Erythroblast (primary cell): ENCODE measurements around the gene SPARCL1.
"Not testable (repeated sequence)": the region's sequence is repeated elsewhere in the genome, so short reads cannot be mapped to it uniquely, and the experiment has no call there.

Source experiments
- GATA1 ChIP-seq: IDR thresholded peaks from 2 replicates; pipeline ENCODE4 v1.6.1; 2011; ENCODE audit warnings: low read depth, mild to moderate bottlenecking, control low read depth, low read length, moderate library complexity
- POLR2A ChIP-seq: IDR thresholded peaks from 2 replicates; pipeline ENCODE4 v1.6.1; 2011; ENCODE audit warnings: mild to moderate bottlenecking, low read length

DNA sequence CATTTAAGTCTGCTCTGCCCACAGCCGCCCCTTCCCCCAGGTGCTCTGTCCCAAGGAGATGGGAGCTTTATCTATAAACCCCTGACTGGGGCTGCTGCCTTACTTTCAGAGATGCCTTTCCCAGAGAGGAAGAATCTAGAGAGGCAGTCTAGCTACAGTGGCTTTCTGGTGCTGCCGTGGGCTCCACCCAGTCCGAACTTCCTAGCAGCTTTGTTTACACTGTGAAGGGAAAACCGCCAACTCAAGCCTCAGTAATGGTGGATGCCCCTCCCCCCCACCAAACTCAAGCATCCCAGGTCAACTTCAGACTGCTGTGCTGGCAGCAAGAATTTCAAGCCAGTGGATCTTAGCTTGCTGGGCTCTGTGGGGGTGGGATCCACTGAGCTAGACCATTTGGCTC is 40.5 kb downstream of the SPARCL1 start:
- TF ChIP-seq POLR2A, GATA1: not testable (repeated sequence)
